ENCODE results near the gene PLEKHM1.

The PLEKHM1 gene

GRCh38 chr17:45424769-45425124, 65.8 kb downstream of the PLEKHM1 start:
- peaks cover 17% of the 10 kb centered on the region for H3K27me3 ChIP-seq (replicated peaks)
- no peak for TF ChIP-seq CTCF (IDR thresholded peaks at IDR 0.05; ENCODE audit: low read depth, low read length, missing control alignments)
- H3K27ac ChIP-seq = no peak overlapping the region
- H3K36me3 ChIP-seq (replicated peaks) = no peaks in the 10 kb centered on the region
- in situ Hi-C loops (cut with HindIII; ENCODE audit: low pct_ligation_motif_present, low sequenced_read_pairs) = no loop called here
- DNase-seq = no peak
- no peak overlapping the region for H3K4me3 ChIP-seq (ENCODE audit: low read depth, low read length)

GRCh38 chr17:45423975-45424335, 66.6 kb downstream of the PLEKHM1 start:
- TF ChIP-seq CTCF (IDR thresholded peaks at IDR 0.05; ENCODE audit: low read depth, low read length, missing control alignments) = no peak
- Histone ChIP-seq H3K27ac (no peak overlapping the region), H3K27me3 (replicated peaks) (peaks cover 9% of the 10 kb centered on the region), H3K4me3 (ENCODE audit: low read depth, low read length) (no peak overlapping the region), H3K36me3 (replicated peaks) (no peaks in the 10 kb centered on the region)
- in situ Hi-C loops (cut with HindIII; ENCODE audit: low pct_ligation_motif_present, low sequenced_read_pairs) = no loop called here
- no peak for DNase-seq

- no peak for DNase-seq
- in situ Hi-C loops (cut with HindIII; ENCODE audit: low pct_ligation_motif_present, low sequenced_read_pairs) = no loop called here
- Histone ChIP-seq H3K27me3 (replicated peaks) (peaks cover 4% of the 10 kb centered on the region), H3K27ac (no peak overlapping the region), H3K4me3 (ENCODE audit: low read depth, low read length) (no peak overlapping the region), H3K36me3 (replicated peaks) (no peaks in the 10 kb centered on the region)
- TF ChIP-seq CTCF (IDR thresholded peaks at IDR 0.05; ENCODE audit: low read depth, low read length, missing control alignments) = no peak
These were observed 67.1 kb downstream of the PLEKHM1 start for GRCh38 chr17:45423304-45423974.

GRCh38 chr17:45414990-45415881, 75.3 kb downstream of the PLEKHM1 start:
- Histone ChIP-seq H3K27ac (no peak overlapping the region), H3K36me3 (replicated peaks) (no peaks in the 10 kb centered on the region), H3K27me3 (replicated peaks) (no peaks in the 10 kb centered on the region), H3K4me3 (ENCODE audit: low read depth, low read length) (no peak overlapping the region)
- no peak for DNase-seq
- no peak for TF ChIP-seq CTCF (IDR thresholded peaks at IDR 0.05; ENCODE audit: low read depth, low read length, missing control alignments)
- in situ Hi-C loops (cut with HindIII; ENCODE audit: low pct_ligation_motif_present, low sequenced_read_pairs) = no loop called here

- Histone ChIP-seq H3K36me3 (replicated peaks) (no peaks in the 10 kb centered on the region), H3K27ac (no peak overlapping the region), H3K27me3 (replicated peaks) (no peaks in the 10 kb centered on the region), H3K4me3 (ENCODE audit: low read depth, low read length) (no peak overlapping the region)
- in situ Hi-C loops (cut with HindIII; ENCODE audit: low pct_ligation_motif_present, low sequenced_read_pairs) = no loop called here
- no peak for TF ChIP-seq CTCF (IDR thresholded peaks at IDR 0.05; ENCODE audit: low read depth, low read length, missing control alignments)
- no peak for DNase-seq
These were observed 77.0 kb downstream of the PLEKHM1 start for GRCh38 chr17:45413498-45413923.

All from brain microvascular endothelial cell (primary cell).